ENCODE data around the gene SPATA2. TPM values are rescaled to one million over a fixed set of nuclear protein-coding genes. Genes with fewer than 3 reads are reported as not detected.
A peak's percentile ranks its signal among the peaks of the same experiment; 100 is the strongest.

SPATA2 gene
- total and polyA plus RNA-seq, 2 of the 13 experiments (the other 11 are each of a cell fraction or from before 2014, with no cell fraction given) = 3.2 to 8.7 TPM

DNA sequence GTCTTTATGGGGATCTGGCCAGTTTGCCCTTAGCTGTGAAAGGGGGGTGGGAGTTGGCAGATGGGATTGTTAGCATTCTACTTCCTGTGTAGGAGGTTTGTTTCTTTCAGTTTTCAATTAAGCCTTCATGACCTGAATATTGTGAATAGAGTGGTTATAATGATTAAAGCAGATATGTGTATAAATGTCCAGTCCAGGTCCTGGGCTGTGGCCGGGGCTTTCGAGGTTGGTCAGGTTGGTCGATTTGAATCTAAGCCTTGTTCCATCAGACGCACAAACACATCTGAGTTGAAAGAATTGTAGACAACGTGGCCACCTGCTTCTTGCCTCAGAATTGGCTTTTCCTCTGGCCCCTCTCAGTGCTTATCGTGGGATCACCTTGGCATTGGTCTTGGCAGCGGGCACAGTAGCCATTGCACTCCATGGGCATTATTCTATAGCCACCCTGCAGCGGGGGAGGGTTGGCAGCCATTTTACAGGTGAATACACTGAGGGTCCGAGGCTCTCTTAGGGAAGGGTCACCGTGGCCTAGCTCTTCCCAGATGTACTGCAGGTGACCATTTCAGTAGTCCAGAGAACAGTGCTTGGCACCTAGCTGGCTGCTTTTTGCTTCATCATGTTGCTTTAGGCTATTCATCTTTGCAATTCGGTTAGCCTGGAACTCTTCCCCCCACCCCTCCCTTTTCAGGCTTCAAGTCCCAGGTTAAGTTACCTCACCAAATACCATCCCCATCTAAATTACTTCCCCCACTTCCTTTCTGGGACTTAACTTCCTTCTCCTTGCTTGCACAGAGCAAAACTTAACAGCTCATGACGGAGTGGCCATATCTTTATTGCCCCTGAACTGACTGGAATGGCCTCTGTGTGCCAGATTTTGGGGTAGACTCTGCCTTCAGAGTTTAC, 21.9 kb upstream of the SPATA2 start (continued):
- TF ChIP-seq, protein P1, sequence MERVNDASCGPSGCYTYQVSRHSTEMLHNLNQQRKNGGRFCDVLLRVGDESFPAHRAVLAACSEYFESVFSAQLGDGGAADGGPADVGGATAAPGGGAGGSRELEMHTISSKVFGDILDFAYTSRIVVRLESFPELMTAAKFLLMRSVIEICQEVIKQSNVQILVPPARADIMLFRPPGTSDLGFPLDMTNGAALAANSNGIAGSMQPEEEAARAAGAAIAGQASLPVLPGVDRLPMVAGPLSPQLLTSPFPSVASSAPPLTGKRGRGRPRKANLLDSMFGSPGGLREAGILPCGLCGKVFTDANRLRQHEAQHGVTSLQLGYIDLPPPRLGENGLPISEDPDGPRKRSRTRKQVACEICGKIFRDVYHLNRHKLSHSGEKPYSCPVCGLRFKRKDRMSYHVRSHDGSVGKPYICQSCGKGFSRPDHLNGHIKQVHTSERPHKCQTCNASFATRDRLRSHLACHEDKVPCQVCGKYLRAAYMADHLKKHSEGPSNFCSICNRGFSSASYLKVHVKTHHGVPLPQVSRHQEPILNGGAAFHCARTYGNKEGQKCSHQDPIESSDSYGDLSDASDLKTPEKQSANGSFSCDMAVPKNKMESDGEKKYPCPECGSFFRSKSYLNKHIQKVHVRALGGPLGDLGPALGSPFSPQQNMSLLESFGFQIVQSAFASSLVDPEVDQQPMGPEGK (CRISPR knock-in tag; IDR thresholded peaks at IDR 0.05) = no peak; the same call in 1 of the 2 replicates
- TF ChIP-seq, protein P2, sequence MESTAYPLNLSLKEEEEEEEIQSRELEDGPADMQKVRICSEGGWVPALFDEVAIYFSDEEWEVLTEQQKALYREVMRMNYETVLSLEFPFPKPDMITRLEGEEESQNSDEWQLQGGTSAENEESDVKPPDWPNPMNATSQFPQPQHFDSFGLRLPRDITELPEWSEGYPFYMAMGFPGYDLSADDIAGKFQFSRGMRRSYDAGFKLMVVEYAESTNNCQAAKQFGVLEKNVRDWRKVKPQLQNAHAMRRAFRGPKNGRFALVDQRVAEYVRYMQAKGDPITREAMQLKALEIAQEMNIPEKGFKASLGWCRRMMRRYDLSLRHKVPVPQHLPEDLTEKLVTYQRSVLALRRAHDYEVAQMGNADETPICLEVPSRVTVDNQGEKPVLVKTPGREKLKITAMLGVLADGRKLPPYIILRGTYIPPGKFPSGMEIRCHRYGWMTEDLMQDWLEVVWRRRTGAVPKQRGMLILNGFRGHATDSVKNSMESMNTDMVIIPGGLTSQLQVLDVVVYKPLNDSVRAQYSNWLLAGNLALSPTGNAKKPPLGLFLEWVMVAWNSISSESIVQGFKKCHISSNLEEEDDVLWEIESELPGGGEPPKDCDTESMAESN (CRISPR knock-in tag; conservative IDR thresholded peaks at IDR 0.05) = no peak
- TF ChIP-seq, protein P3, sequence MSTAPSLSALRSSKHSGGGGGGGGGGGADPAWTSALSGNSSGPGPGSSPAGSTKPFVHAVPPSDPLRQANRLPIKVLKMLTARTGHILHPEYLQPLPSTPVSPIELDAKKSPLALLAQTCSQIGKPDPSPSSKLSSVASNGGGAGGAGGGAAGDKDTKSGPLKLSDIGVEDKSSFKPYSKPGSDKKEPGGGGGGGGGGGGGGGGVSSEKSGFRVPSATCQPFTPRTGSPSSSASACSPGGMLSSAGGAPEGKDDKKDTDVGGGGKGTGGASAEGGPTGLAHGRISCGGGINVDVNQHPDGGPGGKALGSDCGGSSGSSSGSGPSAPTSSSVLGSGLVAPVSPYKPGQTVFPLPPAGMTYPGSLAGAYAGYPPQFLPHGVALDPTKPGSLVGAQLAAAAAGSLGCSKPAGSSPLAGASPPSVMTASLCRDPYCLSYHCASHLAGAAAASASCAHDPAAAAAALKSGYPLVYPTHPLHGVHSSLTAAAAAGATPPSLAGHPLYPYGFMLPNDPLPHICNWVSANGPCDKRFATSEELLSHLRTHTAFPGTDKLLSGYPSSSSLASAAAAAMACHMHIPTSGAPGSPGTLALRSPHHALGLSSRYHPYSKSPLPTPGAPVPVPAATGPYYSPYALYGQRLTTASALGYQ (CRISPR knock-in tag; IDR thresholded peaks at IDR 0.05) = no peak
- TF ChIP-seq PRMT3 (CRISPR knock-in tag; IDR thresholded peaks at IDR 0.05; ENCODE audit: borderline replicate concordance, low read depth) (no peak), ARHGAP35 (CRISPR knock-in tag; IDR thresholded peaks at IDR 0.05; ENCODE audit: borderline replicate concordance) (no peak), ZNF766 (CRISPR knock-in tag; IDR thresholded peaks at IDR 0.05; ENCODE audit: borderline replicate concordance) (0 out of 2 replicates have a peak, but pooled peaks have one; percentile 44), YEATS2 (CRISPR knock-in tag; IDR thresholded peaks at IDR 0.05; ENCODE audit: borderline replicate concordance) (peak; percentile 23; the same call in 1 of the 2 replicates), ZNF180 (CRISPR knock-in tag; IDR thresholded peaks at IDR 0.05; ENCODE audit: borderline replicate concordance, low read depth) (no peak; the same call in 1 of the 2 replicates), AKAP8 (CRISPR knock-in tag; IDR thresholded peaks at IDR 0.05) (no peak), ZNF83 (CRISPR knock-in tag; IDR thresholded peaks at IDR 0.05; ENCODE audit: borderline replicate concordance) (no peak)
- TF ChIP-seq, protein P4, sequence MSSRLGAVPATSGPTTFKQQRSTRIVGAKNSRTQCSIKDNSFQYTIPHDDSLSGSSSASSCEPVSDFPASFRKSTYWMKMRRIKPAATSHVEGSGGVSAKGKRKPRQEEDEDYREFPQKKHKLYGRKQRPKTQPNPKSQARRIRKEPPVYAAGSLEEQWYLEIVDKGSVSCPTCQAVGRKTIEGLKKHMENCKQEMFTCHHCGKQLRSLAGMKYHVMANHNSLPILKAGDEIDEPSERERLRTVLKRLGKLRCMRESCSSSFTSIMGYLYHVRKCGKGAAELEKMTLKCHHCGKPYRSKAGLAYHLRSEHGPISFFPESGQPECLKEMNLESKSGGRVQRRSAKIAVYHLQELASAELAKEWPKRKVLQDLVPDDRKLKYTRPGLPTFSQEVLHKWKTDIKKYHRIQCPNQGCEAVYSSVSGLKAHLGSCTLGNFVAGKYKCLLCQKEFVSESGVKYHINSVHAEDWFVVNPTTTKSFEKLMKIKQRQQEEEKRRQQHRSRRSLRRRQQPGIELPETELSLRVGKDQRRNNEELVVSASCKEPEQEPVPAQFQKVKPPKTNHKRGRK (CRISPR knock-in tag; IDR thresholded peaks at IDR 0.05) = no peak
- TF ChIP-seq, protein P5, sequence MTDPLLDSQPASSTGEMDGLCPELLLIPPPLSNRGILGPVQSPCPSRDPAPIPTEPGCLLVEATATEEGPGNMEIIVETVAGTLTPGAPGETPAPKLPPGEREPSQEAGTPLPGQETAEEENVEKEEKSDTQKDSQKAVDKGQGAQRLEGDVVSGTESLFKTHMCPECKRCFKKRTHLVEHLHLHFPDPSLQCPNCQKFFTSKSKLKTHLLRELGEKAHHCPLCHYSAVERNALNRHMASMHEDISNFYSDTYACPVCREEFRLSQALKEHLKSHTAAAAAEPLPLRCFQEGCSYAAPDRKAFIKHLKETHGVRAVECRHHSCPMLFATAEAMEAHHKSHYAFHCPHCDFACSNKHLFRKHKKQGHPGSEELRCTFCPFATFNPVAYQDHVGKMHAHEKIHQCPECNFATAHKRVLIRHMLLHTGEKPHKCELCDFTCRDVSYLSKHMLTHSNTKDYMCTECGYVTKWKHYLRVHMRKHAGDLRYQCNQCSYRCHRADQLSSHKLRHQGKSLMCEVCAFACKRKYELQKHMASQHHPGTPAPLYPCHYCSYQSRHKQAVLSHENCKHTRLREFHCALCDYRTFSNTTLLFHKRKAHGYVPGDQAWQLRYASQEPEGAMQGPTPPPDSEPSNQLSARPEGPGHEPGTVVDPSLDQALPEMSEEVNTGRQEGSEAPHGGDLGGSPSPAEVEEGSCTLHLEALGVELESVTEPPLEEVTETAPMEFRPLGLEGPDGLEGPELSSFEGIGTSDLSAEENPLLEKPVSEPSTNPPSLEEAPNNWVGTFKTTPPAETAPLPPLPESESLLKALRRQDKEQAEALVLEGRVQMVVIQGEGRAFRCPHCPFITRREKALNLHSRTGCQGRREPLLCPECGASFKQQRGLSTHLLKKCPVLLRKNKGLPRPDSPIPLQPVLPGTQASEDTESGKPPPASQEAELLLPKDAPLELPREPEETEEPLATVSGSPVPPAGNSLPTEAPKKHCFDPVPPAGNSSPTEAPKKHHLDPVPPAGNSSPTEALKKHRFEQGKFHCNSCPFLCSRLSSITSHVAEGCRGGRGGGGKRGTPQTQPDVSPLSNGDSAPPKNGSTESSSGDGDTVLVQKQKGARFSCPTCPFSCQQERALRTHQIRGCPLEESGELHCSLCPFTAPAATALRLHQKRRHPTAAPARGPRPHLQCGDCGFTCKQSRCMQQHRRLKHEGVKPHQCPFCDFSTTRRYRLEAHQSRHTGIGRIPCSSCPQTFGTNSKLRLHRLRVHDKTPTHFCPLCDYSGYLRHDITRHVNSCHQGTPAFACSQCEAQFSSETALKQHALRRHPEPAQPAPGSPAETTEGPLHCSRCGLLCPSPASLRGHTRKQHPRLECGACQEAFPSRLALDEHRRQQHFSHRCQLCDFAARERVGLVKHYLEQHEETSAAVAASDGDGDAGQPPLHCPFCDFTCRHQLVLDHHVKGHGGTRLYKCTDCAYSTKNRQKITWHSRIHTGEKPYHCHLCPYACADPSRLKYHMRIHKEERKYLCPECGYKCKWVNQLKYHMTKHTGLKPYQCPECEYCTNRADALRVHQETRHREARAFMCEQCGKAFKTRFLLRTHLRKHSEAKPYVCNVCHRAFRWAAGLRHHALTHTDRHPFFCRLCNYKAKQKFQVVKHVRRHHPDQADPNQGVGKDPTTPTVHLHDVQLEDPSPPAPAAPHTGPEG (CRISPR knock-in tag; IDR thresholded peaks at IDR 0.05) = 0 out of 2 replicates have a peak, but pooled peaks have one; percentile 58

Measured in HepG2 (cell line).